Activated naive CD8-positive, alpha-beta T cell treated with anti-CD3 and anti-CD28 coated beads for 36 hours (primary cell): ENCODE measurements around the gene GAL3ST2. TPM values are rescaled to one million over a fixed set of nuclear protein-coding genes. Genes with fewer than 3 reads are reported as not detected.
"Not testable (repeated sequence)": the region's sequence is repeated elsewhere in the genome, so short reads cannot be mapped to it uniquely, and the experiment has no call there.

Experiments used
- DNase-seq: peaks from one replicate; pipeline ENCODE4 v3.0.0; 2021
- H3K27ac Mint-ChIP-seq: one replicate; pipeline ENCODE4 v1.8.0; 2022; ENCODE audit warnings: mild to moderate bottlenecking, moderate library complexity, mixed read lengths
- H3K27me3 Mint-ChIP-seq: one replicate; pipeline ENCODE4 v1.8.0; 2022; ENCODE audit warnings: mild to moderate bottlenecking, mixed read lengths
- H3K36me3 Mint-ChIP-seq: one replicate; pipeline ENCODE4 v1.8.0; 2021; ENCODE audit warnings: mild to moderate bottlenecking, mixed read lengths
- H3K4me1 Mint-ChIP-seq: one replicate; pipeline ENCODE4 v1.8.0; 2021; ENCODE audit warnings: mixed read lengths
- H3K4me3 Mint-ChIP-seq: one replicate; pipeline ENCODE4 v1.8.0; 2022; ENCODE audit warnings: mild to moderate bottlenecking, moderate library complexity, mixed read lengths
- H3K9me3 Mint-ChIP-seq: one replicate; pipeline ENCODE4 v1.8.0; 2022; ENCODE audit warnings: mixed read lengths
- total RNA-seq, 2 experiments: library from RNA; stranded (reverse); gene quantifications; one replicate each; pipeline ENCODE4 v1.2.3, GENCODE V29; 2021

Gene GAL3ST2
- total RNA-seq = under 1 TPM in 1 of 2 experiments, not detected in 1; 0.31 TPM

- peaks cover 13% of the 10 kb centered on the region for H3K4me1 Mint-ChIP-seq
- H3K4me3 Mint-ChIP-seq = no peak within 1 kb of the TSS
- no peak within 1 kb of the TSS for H3K27ac Mint-ChIP-seq
- no peaks in the 10 kb centered on the region for H3K27me3 Mint-ChIP-seq
- no peak for DNase-seq
- H3K36me3 Mint-ChIP-seq = no peaks in the 10 kb centered on the region
- peaks cover 5% of the 10 kb centered on the region for H3K9me3 Mint-ChIP-seq
Measured at GRCh38 chr2:241776336-241777169, at the start of gene GAL3ST2. GAL3ST2 (plus strand) TSS chr2:241776822; CDS start chr2:241776956, 134 bp downstream.

- H3K27me3 Mint-ChIP-seq = no peaks in the 10 kb centered on the region
- H3K4me1 Mint-ChIP-seq = peaks cover 22% of the 10 kb centered on the region
- H3K9me3 Mint-ChIP-seq = peaks cover 2% of the 10 kb centered on the region
- peaks cover 24% of the 10 kb centered on the region for H3K36me3 Mint-ChIP-seq
- DNase-seq = no peak
- H3K27ac Mint-ChIP-seq = no peak overlapping the region
- no peak overlapping the region for H3K4me3 Mint-ChIP-seq
Measured at GRCh38 chr2:241728000-241728399, 48.6 kb upstream of the GAL3ST2 start.

- DNase-seq = no peak
- Mint-ChIP-seq H3K27me3 (no peaks in the 10 kb centered on the region), H3K27ac (no peak overlapping the region), H3K36me3 (peaks cover 17% of the 10 kb centered on the region), H3K9me3 (no peaks in the 10 kb centered on the region), H3K4me3 (no peak overlapping the region), H3K4me1 (peaks cover 25% of the 10 kb centered on the region)
Measured at GRCh38 chr2:241728627-241729026, 48.0 kb upstream of the GAL3ST2 start.

- H3K27me3 Mint-ChIP-seq = no peaks in the 10 kb centered on the region
- no peak overlapping the region for H3K27ac Mint-ChIP-seq
- H3K36me3 Mint-ChIP-seq = peaks cover 9% of the 10 kb centered on the region
- DNase-seq = no peak
- H3K4me1 Mint-ChIP-seq = peaks cover 25% of the 10 kb centered on the region
- no peak overlapping the region for H3K4me3 Mint-ChIP-seq
- H3K9me3 Mint-ChIP-seq = no peaks in the 10 kb centered on the region
Measured at GRCh38 chr2:241729868-241730267, 46.8 kb upstream of the GAL3ST2 start.

DNA sequence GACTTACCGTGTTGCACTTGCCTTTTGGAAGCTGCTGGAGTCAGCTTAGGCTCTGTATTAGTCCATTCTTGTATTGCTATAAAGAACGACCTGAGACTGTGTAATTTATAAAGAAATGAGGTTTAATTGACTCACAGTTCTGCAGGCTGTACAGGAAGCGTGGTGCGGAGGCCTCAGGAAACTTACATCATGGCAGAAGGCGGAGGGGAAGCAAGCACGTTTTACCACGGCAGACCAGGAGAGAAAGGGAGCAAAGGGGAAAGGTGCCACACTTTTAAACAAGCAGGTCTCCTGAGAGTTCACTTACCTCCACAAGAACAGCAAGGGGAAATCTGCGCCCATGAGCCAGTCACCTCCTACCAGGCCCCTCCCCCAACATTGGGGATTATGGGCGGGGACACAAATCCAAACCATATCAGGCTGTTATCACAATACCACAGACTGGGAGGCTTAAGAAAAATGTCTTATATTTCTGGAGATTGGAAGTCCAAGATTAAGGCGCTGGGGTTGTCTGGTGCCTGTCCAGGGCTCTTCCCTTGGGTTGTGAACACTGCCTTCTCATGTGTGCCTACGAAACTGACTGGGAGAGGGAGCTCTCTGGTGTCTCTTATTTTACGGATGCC is 45.8 kb upstream of the GAL3ST2 start:
- H3K4me3 Mint-ChIP-seq = no peak overlapping the region
- no peaks in the 10 kb centered on the region for H3K27me3 Mint-ChIP-seq
- H3K4me1 Mint-ChIP-seq = peaks cover 25% of the 10 kb centered on the region
- no peak overlapping the region for H3K27ac Mint-ChIP-seq
- H3K9me3 Mint-ChIP-seq = no peaks in the 10 kb centered on the region
- peaks cover 9% of the 10 kb centered on the region for H3K36me3 Mint-ChIP-seq
- no peak for DNase-seq

DNA sequence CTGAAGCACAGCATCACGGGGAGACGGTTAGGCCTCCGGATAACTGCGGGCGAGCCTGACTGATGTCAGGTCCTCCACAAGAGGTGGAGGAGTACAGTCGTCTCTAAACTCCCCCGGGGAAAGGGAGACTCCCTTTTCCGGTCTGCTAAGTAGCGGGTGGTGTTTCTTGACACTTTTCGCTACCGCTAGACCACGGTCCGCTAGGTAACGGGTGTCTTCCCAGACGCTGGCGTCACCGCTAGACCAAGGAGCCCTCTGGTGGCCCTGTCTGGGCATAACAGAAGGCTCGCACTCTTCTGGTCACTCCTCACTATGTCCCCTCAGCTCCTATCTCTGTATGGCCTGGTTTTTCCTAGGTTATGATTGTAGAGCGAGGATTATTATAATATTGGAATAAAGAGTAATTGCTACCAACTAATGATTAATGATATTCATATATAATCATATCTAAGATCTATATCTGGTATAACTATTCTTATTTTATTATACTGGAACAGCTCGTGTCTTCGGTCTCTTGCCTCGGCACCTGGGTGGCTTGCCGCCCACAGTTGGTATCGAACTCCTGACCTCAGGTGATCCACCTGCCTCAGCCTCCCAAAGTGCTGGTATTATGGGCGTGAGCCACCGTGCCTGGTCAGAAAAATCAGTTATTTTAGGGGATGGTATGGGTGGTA is 44.0 kb upstream of the GAL3ST2 start:
- not testable (repeated sequence) for H3K4me3 Mint-ChIP-seq, H3K27ac Mint-ChIP-seq, H3K9me3 Mint-ChIP-seq

GRCh38 chr2:241733391-241734207 is 43.0 kb upstream of the GAL3ST2 start:
- peak overlapping the region; percentile 40 for H3K4me3 Mint-ChIP-seq
- H3K9me3 Mint-ChIP-seq = no peaks in the 10 kb centered on the region
- DNase-seq = no peak
- H3K27ac Mint-ChIP-seq = peak overlapping the region; percentile 42
- H3K27me3 Mint-ChIP-seq = no peaks in the 10 kb centered on the region
- peaks cover 32% of the 10 kb centered on the region for H3K4me1 Mint-ChIP-seq
- peaks cover 24% of the 10 kb centered on the region for H3K36me3 Mint-ChIP-seq

More for the DNA sequence above, 44.0 kb upstream of the GAL3ST2 start:
- Mint-ChIP-seq H3K36me3 (peaks cover 22% of the 10 kb centered on the region), H3K4me1 (peaks cover 31% of the 10 kb centered on the region)
- not testable (repeated sequence) for H3K27me3 Mint-ChIP-seq
- DNase-seq = peak; percentile 69

- no peak for DNase-seq
- Mint-ChIP-seq H3K4me1 (peaks cover 36% of the 10 kb centered on the region), H3K4me3 (peak overlapping the region; percentile 34), H3K9me3 (no peaks in the 10 kb centered on the region), H3K27me3 (no peaks in the 10 kb centered on the region), H3K36me3 (peaks cover 27% of the 10 kb centered on the region), H3K27ac (no peak overlapping the region)
Measured at GRCh38 chr2:241734208-241734466, 42.5 kb upstream of the GAL3ST2 start.

DNA sequence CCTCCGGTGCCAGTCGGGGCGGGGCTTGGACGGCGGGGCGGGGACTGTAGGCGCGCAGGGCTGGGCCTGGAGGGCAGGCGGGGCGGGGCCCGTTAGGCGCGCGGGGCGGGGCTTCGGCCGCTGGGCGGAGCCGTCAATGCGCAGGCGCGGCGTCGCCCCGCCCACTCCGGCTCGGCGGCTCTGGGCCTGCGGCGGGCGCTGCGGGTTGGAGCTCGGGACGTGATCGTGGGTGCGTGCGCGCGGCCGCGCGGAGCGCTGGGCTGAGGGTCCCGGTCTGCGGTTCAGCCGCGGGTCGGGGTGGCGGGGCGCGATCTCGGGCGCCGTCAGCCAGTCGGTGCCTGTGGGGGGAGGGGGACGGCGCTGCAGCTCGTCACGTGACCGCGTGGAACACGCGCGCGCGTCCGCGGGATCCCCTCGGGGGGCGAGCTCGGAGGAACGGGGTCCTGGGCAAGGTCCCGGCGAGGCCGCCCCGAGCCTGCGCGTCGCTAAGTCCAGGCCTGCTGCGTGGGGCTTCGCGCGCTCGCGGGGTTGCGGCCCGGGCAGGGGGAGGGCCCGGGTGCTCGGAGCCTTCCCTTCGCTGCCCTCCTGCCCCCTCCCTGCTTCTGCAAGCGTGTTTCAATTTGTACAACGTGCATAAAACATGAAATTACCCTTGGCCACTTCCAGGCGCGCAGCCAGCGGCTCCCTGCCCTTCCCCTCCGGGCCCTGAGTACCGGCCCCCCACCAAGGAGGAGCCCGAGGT is 42.0 kb upstream of the GAL3ST2 start, which contains the start of gene D2HGDH:
Gene D2HGDH, plus strand, starts transcription at position 164 of the 742 bp plus-strand sequence. CDS start 595 bp downstream, outside the sequence.
- H3K27me3 Mint-ChIP-seq = no peaks in the 10 kb centered on the region

DNA sequence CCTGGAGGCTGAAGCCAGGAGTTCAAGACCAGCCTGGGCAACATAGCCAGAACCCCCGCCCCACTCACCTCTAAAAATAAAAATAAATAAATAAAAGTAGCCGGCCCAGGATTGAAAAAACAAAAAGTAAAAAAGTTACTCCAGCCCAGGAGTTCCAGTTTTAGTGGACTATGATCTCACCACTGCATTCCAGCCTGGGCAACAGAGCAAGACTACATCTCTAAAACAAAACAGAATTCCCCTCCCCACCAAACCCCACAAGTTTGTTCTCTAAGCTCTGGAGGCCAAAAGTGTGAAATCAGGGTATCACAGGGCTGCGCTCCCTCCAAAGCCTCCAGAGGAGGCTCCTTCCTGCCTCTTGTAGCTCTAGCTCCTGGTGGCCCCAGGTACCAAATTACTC is 40.5 kb upstream of the GAL3ST2 start:
- no peaks in the 10 kb centered on the region for H3K9me3 Mint-ChIP-seq
- H3K4me3 Mint-ChIP-seq = peak overlapping the region; percentile 84
- H3K36me3 Mint-ChIP-seq = peaks cover 26% of the 10 kb centered on the region
- peaks cover 42% of the 10 kb centered on the region for H3K4me1 Mint-ChIP-seq
- DNase-seq = no peak
- H3K27ac Mint-ChIP-seq = peak overlapping the region; percentile 38
- H3K27me3 Mint-ChIP-seq = no peaks in the 10 kb centered on the region

More for the DNA sequence above, 42.0 kb upstream of the GAL3ST2 start, which contains the start of gene D2HGDH:
- H3K4me3 Mint-ChIP-seq = peak within 1 kb of the TSS; percentile 84
- H3K9me3 Mint-ChIP-seq = no peaks in the 10 kb centered on the region
- H3K4me1 Mint-ChIP-seq = peaks cover 39% of the 10 kb centered on the region
- peaks cover 27% of the 10 kb centered on the region for H3K36me3 Mint-ChIP-seq
- peak; percentile 94 for DNase-seq
- peak within 1 kb of the TSS; percentile 81 for H3K27ac Mint-ChIP-seq

DNA sequence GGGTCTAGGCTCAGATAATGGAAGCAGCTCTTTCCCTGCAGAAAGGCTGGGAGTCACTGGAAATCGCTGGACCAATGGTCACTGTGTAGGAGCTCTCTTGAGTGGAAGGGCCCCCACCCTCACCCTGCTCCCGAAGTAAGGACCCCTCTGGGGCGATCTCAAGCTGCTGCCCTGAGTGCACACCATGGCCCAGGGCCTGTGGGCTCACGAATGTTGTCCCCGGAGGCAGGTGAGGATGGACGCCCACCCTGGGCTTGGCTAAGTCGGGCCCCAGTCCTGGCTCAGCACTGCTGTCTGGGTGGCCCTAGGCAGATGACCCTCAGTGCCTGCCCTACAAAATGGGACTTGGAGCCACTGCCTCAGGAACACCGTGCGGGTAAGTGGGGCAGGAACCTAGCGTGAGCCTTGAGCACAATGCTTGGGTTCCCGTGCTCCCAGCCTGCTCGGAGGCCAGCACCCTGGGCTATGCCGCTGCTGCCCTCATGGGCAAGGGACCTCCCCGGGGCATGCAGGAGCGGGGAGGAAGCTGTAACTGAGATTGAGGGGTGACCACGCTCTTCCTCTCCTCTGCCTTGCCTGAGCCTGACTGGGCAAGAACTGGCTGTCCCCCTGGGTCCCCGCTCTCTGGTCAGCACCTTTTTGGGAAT is 38.5 kb upstream of the GAL3ST2 start:
- H3K4me1 Mint-ChIP-seq = peaks cover 33% of the 10 kb centered on the region
- H3K36me3 Mint-ChIP-seq = peaks cover 26% of the 10 kb centered on the region
- H3K9me3 Mint-ChIP-seq = no peaks in the 10 kb centered on the region
- no peaks in the 10 kb centered on the region for H3K27me3 Mint-ChIP-seq
- H3K4me3 Mint-ChIP-seq = no peak overlapping the region
- DNase-seq = no peak
- H3K27ac Mint-ChIP-seq = no peak overlapping the region

- H3K36me3 Mint-ChIP-seq = peaks cover 28% of the 10 kb centered on the region
- H3K4me1 Mint-ChIP-seq = peaks cover 32% of the 10 kb centered on the region
- no peaks in the 10 kb centered on the region for H3K27me3 Mint-ChIP-seq
- no peak overlapping the region for H3K27ac Mint-ChIP-seq
- no peaks in the 10 kb centered on the region for H3K9me3 Mint-ChIP-seq
- DNase-seq = no peak
- H3K4me3 Mint-ChIP-seq = no peak overlapping the region
Measured at GRCh38 chr2:241739177-241739576, 37.4 kb upstream of the GAL3ST2 start.

DNA sequence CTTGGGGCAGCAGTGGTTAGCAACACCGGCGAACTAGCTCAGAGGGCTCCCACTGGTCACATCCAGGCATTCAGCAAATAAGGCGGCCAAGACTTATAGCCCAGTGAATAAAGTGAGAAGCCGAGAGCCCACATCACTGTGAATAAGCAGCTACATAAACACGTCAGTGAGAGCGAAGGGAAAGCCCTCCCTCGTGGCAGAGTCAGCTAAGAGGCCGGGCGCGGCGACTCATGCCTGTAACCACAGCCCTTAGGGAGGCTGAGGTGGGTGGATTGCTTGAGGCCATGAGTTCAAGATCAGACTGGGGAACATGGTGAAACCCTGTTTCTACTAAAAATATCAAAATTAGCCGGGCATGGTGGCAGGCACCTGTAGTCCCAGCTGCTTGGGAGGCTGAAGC is 37.0 kb upstream of the GAL3ST2 start:
- H3K4me3 Mint-ChIP-seq = no peak overlapping the region
- H3K4me1 Mint-ChIP-seq = peaks cover 32% of the 10 kb centered on the region
- DNase-seq = peak; percentile 48
- no peaks in the 10 kb centered on the region for H3K9me3 Mint-ChIP-seq
- H3K27ac Mint-ChIP-seq = peak overlapping the region; percentile 38
- no peaks in the 10 kb centered on the region for H3K27me3 Mint-ChIP-seq
- H3K36me3 Mint-ChIP-seq = peaks cover 30% of the 10 kb centered on the region

- peak; percentile 17 for DNase-seq
- Mint-ChIP-seq H3K9me3 (no peaks in the 10 kb centered on the region), H3K27ac (no peak overlapping the region), H3K27me3 (no peaks in the 10 kb centered on the region), H3K4me3 (no peak overlapping the region), H3K4me1 (peaks cover 32% of the 10 kb centered on the region), H3K36me3 (peaks cover 36% of the 10 kb centered on the region)
Measured at GRCh38 chr2:241741016-241741415, 35.6 kb upstream of the GAL3ST2 start.
